Gastroesophageal sphincter (tissue), 3 donors: ENCODE measurements around the gene RAB5IF.

Experiments used
- CTCF ChIP-seq, 4 experiments: fragments of 200-600 bp in 2 of 4; fragments of 450-650 bp in 2 of 4; sonication (generic) in 1 of 4; IDR thresholded peaks; one replicate each; pipeline ENCODE4 v1.5.1; 2017 to 2019; ENCODE audit warnings: antibody characterized with exemption in 4 of 4, mild to moderate bottlenecking in 2 of 4, moderate library complexity in 2 of 4
- EP300 ChIP-seq: sonication (generic); formaldehyde crosslinking; IDR thresholded peaks from one replicate; pipeline ENCODE4 v1.6.1; 2017; ENCODE audit warnings: antibody characterized with exemption, mild to moderate bottlenecking
- POLR2A ChIP-seq, 2 donors: fragments of 450-650 bp; IDR thresholded peaks; one replicate each; pipeline ENCODE4 v1.6.1; 2017; ENCODE audit warnings: antibody characterized with exemption in 2 of 2, mild to moderate bottlenecking in 2 of 2, moderate library complexity in 1 of 2
- POLR2AphosphoS5 ChIP-seq: sonication (generic); formaldehyde crosslinking; IDR thresholded peaks from one replicate; pipeline ENCODE4 v1.6.1; 2017; ENCODE audit warnings: antibody characterized with exemption

- TF ChIP-seq EP300 = no peak
- no peak for TF ChIP-seq CTCF (IDR thresholded peaks at IDR 0.05)
- no peak for TF ChIP-seq POLR2A (IDR thresholded peaks at IDR 0.05)
- TF ChIP-seq POLR2AphosphoS5 = no peak
These were observed 42.2 kb upstream of the RAB5IF start for GRCh38 chr20:36563374-36563773.
